HCT116 (cell line): ENCODE data around the gene CPEB2. TPM values are rescaled to one million over a fixed set of nuclear protein-coding genes. Genes with fewer than 3 reads are reported as not detected.

Source experiments
- ATAC-seq: fragments of 200-7000 bp; cut with Tn5 transposase; 2 replicates; pipeline ENCODE4 v1.9.1; 2020; ENCODE audit warnings: mild to moderate bottlenecking, moderate library complexity
- BruUV-seq: library from RNA; stranded (reverse); fragments of 400-500 nt; replicated peaks from 2 replicates; lab custom pipeline; 2021; lab: Mats Ljungman, UMichigan
- CTCF ChIA-PET: fragments of 300-600 bp; sonication (Branson Sonifier 250); formaldehyde crosslinking; loops from one replicate; lab custom pipeline; 2021; ENCODE audit warnings: antibody characterized with exemption; lab: Charles Lee
- POLR2A ChIA-PET: fragments of 300-600, 350-600 bp; sonication (Branson Sonifier 250); formaldehyde crosslinking; loops from one replicate; lab custom pipeline; 2021; ENCODE audit warnings: antibody characterized with exemption; lab: Charles Lee
- RAD21 ChIA-PET, 2 experiments: fragments of 300-600 bp; sonication (Branson Sonifier 250); formaldehyde crosslinking; loops; one replicate each; lab custom pipeline; 2023; ENCODE audit warnings: low total read pairs in 2 of 2; ENCODE audit not compliant: uncharacterized antibody in 2 of 2, unreplicated experiment in 2 of 2, low non-redundant PET in 1 of 2; lab: Charles Lee
- DNase-seq: peaks from one replicate; pipeline ENCODE4 v3.0.0-alpha.2; 2010; ENCODE audit warnings: low read depth, low spot score
- H2AFZ ChIP-seq: fragments of 200-600 bp; shearing (Covaris generic), sonication (generic); 2 replicates; pipeline ENCODE4 v1.6.1; 2017; ENCODE audit warnings: low read depth, mixed run types, mixed read lengths, antibody characterized with exemption, low read length; ENCODE audit not compliant: poor library complexity, severe bottlenecking
- H3K27ac ChIP-seq: 2 replicates; pipeline ENCODE4 v1.5.1; 2012; ENCODE audit warnings: low read depth, low read length
- H3K27me3 ChIP-seq: fragments of 200-600 bp; sonication (generic); 2 replicates; pipeline ENCODE4 v1.6.1; 2016; ENCODE audit warnings: mixed run types, low read length, mixed read lengths; ENCODE audit not compliant: insufficient read depth
- H3K36me3 ChIP-seq, 2 experiments: fragments of 200-500 bp in 1 of 2; fragments of 200-600 bp in 1 of 2; sonication (Bioruptor generic) in 1 of 2; sonication (generic) in 1 of 2; 2 replicates each; pipeline versions ENCODE4 v1.5.1 to v1.6.1; 2014 to 2016; ENCODE audit warnings: low read length in 2 of 2, inconsistent platforms in 1 of 2, mixed read lengths in 1 of 2, mixed run types in 1 of 2; ENCODE audit not compliant: insufficient read depth in 2 of 2, control insufficient read depth in 1 of 2
- H3K4me1 ChIP-seq, 2 experiments: fragments of 200-600 bp in 1 of 2; sonication (generic) in 1 of 2; 2 replicates each; pipeline versions ENCODE4 v1.5.1 to v1.6.1; 2012 to 2017; ENCODE audit warnings: low read length in 2 of 2, inconsistent platforms in 1 of 2, mild to moderate bottlenecking in 1 of 2, mixed read lengths in 1 of 2, mixed run types in 1 of 2, moderate library complexity in 1 of 2; ENCODE audit not compliant: insufficient read depth in 2 of 2, control insufficient read depth in 1 of 2
- H3K4me2 ChIP-seq: fragments of 200-600 bp; sonication (generic); 2 replicates; pipeline ENCODE4 v1.6.1; 2017; ENCODE audit warnings: mixed run types, low read length, mixed read lengths
- H3K4me3 ChIP-seq, 2 experiments: fragments of 200-600 bp in 1 of 2; sonication (generic) in 1 of 2; replicated peaks in 1 of 2; 2 replicates each; pipeline ENCODE4 v1.5.1; 2011 to 2016; ENCODE audit warnings: low read length in 2 of 2, control low read depth in 1 of 2, low read depth in 1 of 2, mild to moderate bottlenecking in 1 of 2, mixed read lengths in 1 of 2, mixed run types in 1 of 2
- H3K79me2 ChIP-seq: fragments of 200-600 bp; sonication (generic); 2 replicates; pipeline ENCODE4 v1.6.1; 2017; ENCODE audit warnings: mild to moderate bottlenecking, mixed run types, low read length, moderate library complexity, mixed read lengths; ENCODE audit not compliant: insufficient read depth
- H3K9ac ChIP-seq: fragments of 200-600 bp; sonication (generic); 2 replicates; pipeline ENCODE4 v1.6.1; 2016; ENCODE audit warnings: low read length, mixed read lengths
- H3K9me2 ChIP-seq: fragments of 200-600 bp; sonication (generic), shearing (Covaris generic); 2 replicates; pipeline ENCODE4 v1.6.1; 2017; ENCODE audit warnings: mixed run types, mild to moderate bottlenecking, moderate library complexity; ENCODE audit not compliant: insufficient read depth
- H3K9me3 ChIP-seq, 2 experiments: fragments of 200-500 bp in 1 of 2; fragments of 200-600 bp in 1 of 2; sonication (Bioruptor generic) in 1 of 2; sonication (generic) in 1 of 2; 2 replicates each; pipeline ENCODE4 v1.6.1; 2014 to 2017; ENCODE audit warnings: low read length in 2 of 2, mixed read lengths in 2 of 2, inconsistent platforms in 1 of 2, low read depth in 1 of 2, mild to moderate bottlenecking in 1 of 2, mixed run types in 1 of 2, moderate library complexity in 1 of 2; ENCODE audit not compliant: control insufficient read depth in 1 of 2, insufficient read depth in 1 of 2
- H4K20me1 ChIP-seq: fragments of 200-600 bp; sonication (generic), shearing (Covaris generic); 2 replicates; pipeline ENCODE4 v1.6.1; 2017; ENCODE audit warnings: mixed run types, mild to moderate bottlenecking, moderate library complexity; ENCODE audit not compliant: insufficient read depth
- CEBPB ChIP-seq: IDR thresholded peaks from 2 replicates; pipeline ENCODE4 v1.6.1; 2012; ENCODE audit warnings: low read depth
- EGR1 ChIP-seq: IDR thresholded peaks from 2 replicates; pipeline ENCODE4 v1.6.1; 2012; ENCODE audit warnings: low read depth
- ELF1 ChIP-seq: IDR thresholded peaks from 2 replicates; pipeline ENCODE4 v1.6.1; 2012; ENCODE audit warnings: low read depth, borderline replicate concordance
- MAX ChIP-seq: IDR thresholded peaks from 2 replicates; pipeline ENCODE4 v1.6.1; 2012
- POLR2A ChIP-seq: IDR thresholded peaks from 2 replicates; pipeline ENCODE4 v1.7.0; 2011; ENCODE audit warnings: borderline replicate concordance; ENCODE audit not compliant: insufficient read depth, insufficient read length; ENCODE audit errors: extremely low read depth
- POLR2AphosphoS5 ChIP-seq: IDR thresholded peaks from 2 replicates; pipeline ENCODE4 v1.6.1; 2011; ENCODE audit warnings: mild to moderate bottlenecking, low read depth, low read length, moderate library complexity
- SIN3A ChIP-seq: IDR thresholded peaks from 2 replicates; pipeline ENCODE4 v1.6.1; 2012; ENCODE audit warnings: low read depth
- TCF7L2 ChIP-seq: IDR thresholded peaks from 2 replicates; pipeline ENCODE4 v1.7.0; 2011; ENCODE audit warnings: borderline replicate concordance, inconsistent platforms; ENCODE audit not compliant: insufficient read depth, insufficient read length; ENCODE audit errors: extremely low read depth
- ZBTB33 ChIP-seq: IDR thresholded peaks from 2 replicates; pipeline ENCODE4 v1.6.1; 2011; ENCODE audit warnings: mild to moderate bottlenecking, low read length, moderate library complexity; ENCODE audit not compliant: insufficient replicate concordance; ENCODE audit errors: extremely low read depth
- intact Hi-C: fragments of 100-400 bp; cut with micrococcal nuclease; formaldehyde crosslinking; loops from 2 replicates; pipeline ENCODE4 v1.10.0; 2022
- total RNA-seq: library from RNA; stranded (reverse); gene quantifications from one replicate; pipeline ENCODE4 v1.2.1, GENCODE V29; 2021; ENCODE audit not compliant: unreplicated experiment

The CPEB2 gene
- total RNA-seq, 1 experiment from 2014 or later = 1.3 TPM

- TF ChIP-seq ZBTB33 (no peak), MAX (no peak), POLR2AphosphoS5 (no peak), SIN3A (no peak)
Measured at GRCh38 chr4:15040916-15041463, 38.7 kb downstream of the CPEB2 start (continued).

- Histone ChIP-seq H3K9me2 (no peaks in the 10 kb centered on the region), H3K9ac (no peak overlapping the region), H4K20me1 (no peaks in the 10 kb centered on the region), H3K4me1 (peaks cover 0 to 7% of the 10 kb centered on the region in 2 experiments; a peak in 2 of 4 replicates), H2AFZ (no peak overlapping the region), H3K9me3 (no peaks in the 10 kb centered on the region), H3K36me3 (no peaks in the 10 kb centered on the region), H3K4me3 (no peak overlapping the region), H3K79me2 (no peaks in the 10 kb centered on the region), H3K27ac (no peak overlapping the region), H3K27me3 (no peaks in the 10 kb centered on the region), H3K4me2 (peak overlapping the region; percentile 4; the same call in 1 of the 2 replicates)
- ChIA-PET POLR2A (no interaction called here), CTCF (interaction anchor here (1.0 to 1.4 kb wide), 3 partner anchors 26 to 354 kb away, joined by 3 to 5 read pairs (median 4); no protein-coding TSS in a partner anchor), RAD21 (no interaction called here)
- DNase-seq (no peak), ATAC-seq (no peak)
- BruUV-seq = no TSS peak
- TF ChIP-seq TCF7L2 (no peak), CEBPB (no peak), ELF1 (no peak), EGR1 (no peak), POLR2A (no peak)
- intact Hi-C loops = no loop called here
Measured at GRCh38 chr4:15042529-15043167, 40.4 kb downstream of the CPEB2 start.
